Endothelial cell of umbilical vein (primary cell): ENCODE data around the gene YY2. TPM values are rescaled to one million over a fixed set of nuclear protein-coding genes. Genes with fewer than 3 reads are reported as not detected.

Experiments
- BruUV-seq: library from RNA; stranded (reverse); fragments of 400-500 nt; replicated peaks from 2 replicates; lab custom pipeline; 2021; lab: Mats Ljungman, UMichigan
- CTCF ChIA-PET: fragments of 300-600, 350-600 bp; sonication (Branson Sonifier 250); formaldehyde crosslinking; loops from one replicate; lab custom pipeline; 2021; ENCODE audit warnings: antibody characterized with exemption, inconsistent platforms; lab: Charles Lee
- POLR2A ChIA-PET: fragments of 300-600, 350-600 bp; sonication (Branson Sonifier 250); formaldehyde crosslinking; loops from one replicate; lab custom pipeline; 2021; ENCODE audit warnings: antibody characterized with exemption, inconsistent platforms; lab: Charles Lee
- DNase-seq: peaks from one replicate; pipeline ENCODE4 v3.0.0-alpha.2; 2011; ENCODE audit warnings: low read depth, low spot score
- FAIRE-seq: peaks from 2 replicates; lab custom pipeline; 2011; peaks lifted over from hg19 to GRCh38; lab: Jason Lieb, UNC
- H2AFZ ChIP-seq: 2 replicates; pipeline ENCODE4 v1.6.0; 2012; ENCODE audit warnings: low read depth, low read length, control low read depth, inconsistent platforms
- H3K27ac ChIP-seq: 2 replicates; pipeline ENCODE4 v1.5.1; 2011; ENCODE audit warnings: low read depth, mild to moderate bottlenecking, control low read depth, low read length, moderate library complexity; ENCODE audit not compliant: insufficient read depth
- H3K27me3 ChIP-seq, 2 experiments: 2 replicates each; pipeline versions ENCODE4 v1.6.0 to v1.6.1; 2011; ENCODE audit warnings: low read length in 2 of 2, mixed read lengths in 1 of 2; ENCODE audit not compliant: control insufficient read depth in 2 of 2, insufficient read depth in 2 of 2
- H3K36me3 ChIP-seq, 2 experiments: 2 replicates in 1 of 2; 3 replicates in 1 of 2; pipeline ENCODE4 v1.5.1; 2011; ENCODE audit warnings: low read length in 2 of 2, mild to moderate bottlenecking in 1 of 2, moderate library complexity in 1 of 2; ENCODE audit not compliant: control insufficient read depth in 2 of 2, insufficient read depth in 2 of 2; ENCODE audit errors: extremely low read depth in 1 of 2
- H3K4me1 ChIP-seq: 3 replicates; pipeline ENCODE4 v1.5.1; 2011; ENCODE audit warnings: mild to moderate bottlenecking, low read length; ENCODE audit not compliant: control insufficient read depth, insufficient read depth; ENCODE audit errors: extremely low read depth
- H3K4me2 ChIP-seq: 2 replicates; pipeline ENCODE4 v1.6.1; 2011; ENCODE audit warnings: low read length, control low read depth, mixed read lengths; ENCODE audit not compliant: insufficient read depth
- H3K4me3 ChIP-seq, 3 experiments: fragments of 200-600 bp in 1 of 3; sonication (generic), shearing (Covaris generic) in 1 of 3; replicated peaks in 1 of 3; 2 replicates each; pipeline ENCODE4 v1.5.1; 2011 to 2016; ENCODE audit warnings: control low read depth in 3 of 3, low read length in 3 of 3, mild to moderate bottlenecking in 2 of 3, inconsistent platforms in 1 of 3, low read depth in 1 of 3, moderate library complexity in 1 of 3; ENCODE audit not compliant: insufficient read depth in 1 of 3
- H3K79me2 ChIP-seq: 2 replicates; pipeline ENCODE4 v1.6.0; 2012; ENCODE audit warnings: low read length, inconsistent platforms; ENCODE audit not compliant: control insufficient read depth, insufficient read depth
- H3K9ac ChIP-seq: replicated peaks from 2 replicates; pipeline ENCODE3; 2011; ENCODE audit warnings: low read length, control low read depth; ENCODE audit not compliant: insufficient read depth; ENCODE audit errors: extremely low read depth
- H3K9me1 ChIP-seq: replicated peaks from 3 replicates; pipeline ENCODE4 v1.6.0; 2011; ENCODE audit warnings: mild to moderate bottlenecking, low read length; ENCODE audit not compliant: control insufficient read depth, insufficient read depth; ENCODE audit errors: extremely low read depth
- H3K9me3 ChIP-seq: replicated peaks from 2 replicates; pipeline ENCODE4 v1.5.1; 2012; ENCODE audit warnings: low read length, inconsistent platforms; ENCODE audit not compliant: control insufficient read depth, insufficient read depth
- H4K20me1 ChIP-seq: replicated peaks from 2 replicates; pipeline ENCODE3; 2011; ENCODE audit warnings: mild to moderate bottlenecking, low read length; ENCODE audit not compliant: control insufficient read depth, insufficient read depth; ENCODE audit errors: extremely low read depth
- EZH2 ChIP-seq: IDR thresholded peaks from 2 replicates; pipeline ENCODE4 v1.6.1; 2012; ENCODE audit warnings: borderline replicate concordance, low read depth, mild to moderate bottlenecking, moderate library complexity, low read length, inconsistent platforms; ENCODE audit not compliant: severe bottlenecking
- FOS ChIP-seq: IDR thresholded peaks from 2 replicates; pipeline ENCODE4 v1.6.1; 2011; ENCODE audit warnings: mild to moderate bottlenecking, low read length, moderate library complexity, borderline replicate concordance; ENCODE audit not compliant: insufficient read depth
- GATA2 ChIP-seq: IDR thresholded peaks from 2 replicates; pipeline ENCODE4 v1.7.0; 2011; ENCODE audit warnings: low read depth, mild to moderate bottlenecking, moderate library complexity, mixed read lengths, low read length; ENCODE audit not compliant: insufficient read length, insufficient read depth
- JUN ChIP-seq: IDR thresholded peaks from 2 replicates; pipeline ENCODE4 v1.6.1; 2011; ENCODE audit warnings: borderline replicate concordance, low read depth; ENCODE audit not compliant: insufficient read length, insufficient read depth
- MYC ChIP-seq: IDR thresholded peaks from one replicate; pipeline ENCODE4 v1.6.1; 2011; ENCODE audit warnings: mild to moderate bottlenecking, low read depth, low read length
- POLR2A ChIP-seq: IDR thresholded peaks from 2 replicates; pipeline ENCODE4 v1.6.1; 2012; ENCODE audit warnings: low read depth, mild to moderate bottlenecking, control low read depth, low read length
- POLR2AphosphoS5 ChIP-seq: IDR thresholded peaks from 2 replicates; pipeline ENCODE4 v1.6.1; 2012; ENCODE audit warnings: low read depth, mild to moderate bottlenecking, control low read depth, low read length, moderate library complexity; ENCODE audit not compliant: insufficient read depth
- dilution Hi-C: fragments of 300-500 bp; cut with MboI; formaldehyde crosslinking; loops from one replicate; pipeline ENCODE4 v1.15.0; 2019; ENCODE audit warnings: low sequenced_read_pairs; ENCODE audit not compliant: extremely low pct_ligation_motif_present
- intact Hi-C: fragments of 100-400 bp; cut with micrococcal nuclease; formaldehyde crosslinking; loops from one replicate; pipeline ENCODE4 v1.10.0; 2022
- polyA plus RNA-seq, 4 experiments: library from polyadenylated mRNA; depleted of rRNA in 3 of 4; stranded (reverse) in 3 of 4; unstranded in 1 of 4; fragments of >200 nt; gene quantifications; 2 replicates each; pipeline versions ENCODE4 v1.2.1 to v1.2.3, GENCODE V29; 2011 to 2012; ENCODE audit warnings: missing spikeins in 1 of 4
- total RNA-seq: library from RNA; stranded (reverse); gene quantifications from 2 replicates; pipeline ENCODE4 v1.2.3, GENCODE V29; 2021
- TF ChIP-seq, protein P1 (sequence below): IDR thresholded peaks from 2 replicates; pipeline ENCODE4 v1.6.1; 2011; ENCODE audit not compliant: insufficient read depth, insufficient read length
- TF ChIP-seq, protein P2 (sequence below), 2 donors: IDR thresholded peaks; 1 replicate in 1 of 2; 2 replicates in 1 of 2; pipeline ENCODE4 v1.5.1; 2011; ENCODE audit warnings: low read length in 2 of 2, mild to moderate bottlenecking in 2 of 2, moderate library complexity in 2 of 2, control low read depth in 1 of 2, inconsistent platforms in 1 of 2, low read depth in 1 of 2; ENCODE audit not compliant: insufficient read depth in 1 of 2; ENCODE audit errors: extremely low read depth in 1 of 2

Gene YY2
- total and polyA plus RNA-seq, 2 donors (not counting 3 experiments of a cell fraction or from before 2014, with no cell fraction given) = 0.86 to 3.0 TPM

DNA sequence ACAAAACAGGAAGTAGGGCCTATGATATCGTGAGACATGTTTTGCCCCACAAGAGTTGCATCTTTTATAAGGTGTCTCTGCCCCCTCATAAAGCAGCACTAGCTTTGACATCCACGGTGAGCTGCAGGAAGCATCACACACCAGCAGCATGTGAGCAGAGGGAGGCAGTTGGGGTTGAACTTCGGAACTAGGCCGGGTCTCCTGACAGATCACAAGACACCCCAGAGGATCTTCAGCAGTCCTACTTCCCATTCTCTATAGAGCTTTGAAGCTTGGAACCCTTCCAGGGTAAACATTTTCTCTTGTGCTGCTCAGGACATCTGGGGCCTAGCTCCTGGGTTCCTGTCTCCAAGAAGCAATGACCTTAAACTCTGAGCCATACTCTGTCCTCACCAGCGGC is 27.5 kb downstream of the YY2 start:
- intact Hi-C loops = no loop called here
- peaks cover 12% of the 10 kb centered on the region for H3K4me1 ChIP-seq
- no peak overlapping the region for H3K4me2 ChIP-seq
- no peak for FAIRE-seq
- no TSS peak for BruUV-seq
- H3K27ac ChIP-seq = no peak overlapping the region
- no peaks in the 10 kb centered on the region for H3K9me3 ChIP-seq
- dilution Hi-C loops = no loop called here
- H3K9ac ChIP-seq = no peak overlapping the region
- no peak overlapping the region for H3K4me3 ChIP-seq
- TF ChIP-seq POLR2A (no peak), GATA2 (no peak)
- TF ChIP-seq, protein P1, sequence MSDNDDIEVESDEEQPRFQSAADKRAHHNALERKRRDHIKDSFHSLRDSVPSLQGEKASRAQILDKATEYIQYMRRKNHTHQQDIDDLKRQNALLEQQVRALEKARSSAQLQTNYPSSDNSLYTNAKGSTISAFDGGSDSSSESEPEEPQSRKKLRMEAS = no peak
- no peaks in the 10 kb centered on the region for H4K20me1 ChIP-seq
- H3K79me2 ChIP-seq = no peaks in the 10 kb centered on the region
- no peaks in the 10 kb centered on the region for H3K27me3 ChIP-seq
- H3K9me1 ChIP-seq = no peaks in the 10 kb centered on the region
- CTCF ChIA-PET = no interaction called here
- POLR2A ChIA-PET = no interaction called here
- peak; percentile 2 for DNase-seq
- H2AFZ ChIP-seq = no peak overlapping the region
- no peaks in the 10 kb centered on the region for H3K36me3 ChIP-seq

DNA sequence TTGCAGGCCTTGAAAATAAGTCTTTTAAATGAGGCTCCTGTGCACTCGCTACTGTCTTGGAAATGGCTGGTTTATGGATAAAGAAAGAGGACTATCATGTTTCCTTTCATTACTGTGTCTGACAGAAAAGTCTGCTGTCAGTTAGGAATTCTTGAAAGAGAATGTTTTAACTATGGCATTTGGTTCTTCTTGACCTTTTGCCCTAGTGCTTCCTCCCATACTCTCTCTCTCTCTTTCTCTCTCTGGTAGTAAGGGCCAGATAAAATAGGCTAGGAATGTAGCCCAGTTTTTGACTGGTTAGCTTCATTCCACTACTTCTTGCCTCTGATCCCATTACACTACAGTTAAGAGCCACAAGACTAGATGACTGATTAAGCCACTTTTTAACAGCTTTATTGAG is 29.8 kb downstream of the YY2 start:
- H3K9ac ChIP-seq = no peak overlapping the region
- no peaks in the 10 kb centered on the region for H3K79me2 ChIP-seq
- no peak overlapping the region for H3K27ac ChIP-seq
- no peaks in the 10 kb centered on the region for H3K9me1 ChIP-seq
- no peaks in the 10 kb centered on the region for H3K27me3 ChIP-seq
- H3K9me3 ChIP-seq = no peaks in the 10 kb centered on the region
- no peak overlapping the region for H2AFZ ChIP-seq
- intact Hi-C loops = no loop called here
- dilution Hi-C loops = no loop called here
- BruUV-seq = no TSS peak
- TF ChIP-seq, protein P2, sequence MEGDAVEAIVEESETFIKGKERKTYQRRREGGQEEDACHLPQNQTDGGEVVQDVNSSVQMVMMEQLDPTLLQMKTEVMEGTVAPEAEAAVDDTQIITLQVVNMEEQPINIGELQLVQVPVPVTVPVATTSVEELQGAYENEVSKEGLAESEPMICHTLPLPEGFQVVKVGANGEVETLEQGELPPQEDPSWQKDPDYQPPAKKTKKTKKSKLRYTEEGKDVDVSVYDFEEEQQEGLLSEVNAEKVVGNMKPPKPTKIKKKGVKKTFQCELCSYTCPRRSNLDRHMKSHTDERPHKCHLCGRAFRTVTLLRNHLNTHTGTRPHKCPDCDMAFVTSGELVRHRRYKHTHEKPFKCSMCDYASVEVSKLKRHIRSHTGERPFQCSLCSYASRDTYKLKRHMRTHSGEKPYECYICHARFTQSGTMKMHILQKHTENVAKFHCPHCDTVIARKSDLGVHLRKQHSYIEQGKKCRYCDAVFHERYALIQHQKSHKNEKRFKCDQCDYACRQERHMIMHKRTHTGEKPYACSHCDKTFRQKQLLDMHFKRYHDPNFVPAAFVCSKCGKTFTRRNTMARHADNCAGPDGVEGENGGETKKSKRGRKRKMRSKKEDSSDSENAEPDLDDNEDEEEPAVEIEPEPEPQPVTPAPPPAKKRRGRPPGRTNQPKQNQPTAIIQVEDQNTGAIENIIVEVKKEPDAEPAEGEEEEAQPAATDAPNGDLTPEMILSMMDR (IDR thresholded peaks at IDR 0.05; ENCODE audit: extremely low read depth in 1 of 2, insufficient read depth in 1 of 2, low read depth in 1 of 2, low read length in 2 of 2) = no peak
- TF ChIP-seq POLR2A (no peak), GATA2 (no peak), POLR2AphosphoS5 (no peak), JUN (no peak), FOS (no peak), EZH2 (no peak), MYC (no peak)
- TF ChIP-seq, protein P1 = no peak
- H3K36me3 ChIP-seq = no peaks in the 10 kb centered on the region
- H3K4me2 ChIP-seq = peak overlapping the region; percentile 6
- DNase-seq (peak; percentile 34), FAIRE-seq (peak; percentile 52)
- CTCF ChIA-PET = no interaction called here
- POLR2A ChIA-PET = no interaction called here
- no peak overlapping the region for H3K4me3 ChIP-seq
- peaks cover 12% of the 10 kb centered on the region for H3K4me1 ChIP-seq
- no peaks in the 10 kb centered on the region for H4K20me1 ChIP-seq
